ENCODE data around the gene RSBN1.
A peak's percentile ranks its signal among the peaks of the same experiment; 100 is the strongest.
"Not testable (repeated sequence)": the region's sequence is repeated elsewhere in the genome, so short reads cannot be mapped to it uniquely, and the experiment has no call there.

Gene RSBN1

DNA sequence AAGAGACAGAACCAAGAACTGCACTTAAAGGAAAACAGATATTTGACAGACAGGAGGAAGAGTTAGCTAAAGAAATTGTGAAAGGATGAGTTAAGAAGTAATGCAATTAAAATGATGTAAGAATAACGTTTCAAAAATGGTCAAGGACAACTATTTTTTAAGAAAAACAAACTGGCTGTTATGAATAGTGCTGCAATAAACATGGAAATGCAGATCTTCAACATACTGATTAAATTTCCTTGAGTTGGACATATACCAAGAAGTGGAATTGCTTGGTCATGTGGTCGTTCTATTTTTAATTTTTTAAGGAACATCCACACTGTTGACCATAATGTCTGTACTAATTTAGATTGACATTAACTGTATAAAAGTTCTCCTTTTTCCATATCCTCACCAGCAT is 29.9 kb downstream of the RSBN1 start:
- DNase-seq (ENCODE audit: low read depth in 2 of 2) = no peak

GRCh38 chr1:113780374-113781146 is 31.7 kb downstream of the RSBN1 start:
- no peak for DNase-seq (ENCODE audit: low read depth in 2 of 2)

GRCh38 chr1:113779542-113779941 is 32.7 kb downstream of the RSBN1 start:
- no peak for DNase-seq (ENCODE audit: low read depth in 2 of 2)

DNA sequence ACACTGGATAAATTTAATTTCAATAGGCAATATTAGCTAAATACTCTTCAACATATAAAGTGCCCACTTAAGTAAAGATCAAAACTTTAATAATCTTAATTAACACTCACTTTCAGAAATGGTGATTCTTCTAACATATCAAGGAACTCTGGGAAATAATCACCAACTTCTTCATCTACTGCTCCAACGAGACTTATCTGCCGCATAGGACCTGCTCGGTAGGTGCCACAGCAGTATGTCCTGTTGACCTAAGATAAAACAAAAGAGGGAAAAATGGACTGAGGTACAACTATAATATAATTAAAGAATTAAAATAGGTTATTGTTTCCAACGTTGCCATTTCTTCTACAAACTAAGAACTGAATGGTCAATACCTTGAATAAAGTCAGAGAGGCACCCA is 34.7 kb downstream of the RSBN1 start:
- DNase-seq (ENCODE audit: low read depth in 2 of 2) = no peak

GRCh38 chr1:113770031-113770430 is 42.2 kb downstream of the RSBN1 start:
- DNase-seq (ENCODE audit: low read depth in 2 of 2) = no peak

DNA sequence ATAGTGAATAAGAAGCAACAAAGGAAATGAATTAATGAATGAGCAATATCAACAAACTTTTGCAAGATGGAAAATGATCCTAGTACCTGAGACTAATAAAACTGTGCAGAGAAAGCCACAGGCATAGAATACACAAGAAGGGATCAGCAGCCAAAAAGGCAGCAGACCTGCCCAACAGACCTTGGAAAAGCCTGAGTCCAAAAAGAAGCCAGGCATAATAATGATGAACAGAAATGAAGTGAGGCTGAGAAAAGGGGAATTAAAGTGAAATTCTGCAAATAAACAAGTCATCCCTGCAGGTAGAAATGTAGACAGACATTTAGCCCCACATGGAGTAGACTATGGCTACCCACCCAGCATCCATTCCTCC is 42.7 kb downstream of the RSBN1 start:
- no peak for DNase-seq (ENCODE audit: low read depth in 2 of 2)

DNA sequence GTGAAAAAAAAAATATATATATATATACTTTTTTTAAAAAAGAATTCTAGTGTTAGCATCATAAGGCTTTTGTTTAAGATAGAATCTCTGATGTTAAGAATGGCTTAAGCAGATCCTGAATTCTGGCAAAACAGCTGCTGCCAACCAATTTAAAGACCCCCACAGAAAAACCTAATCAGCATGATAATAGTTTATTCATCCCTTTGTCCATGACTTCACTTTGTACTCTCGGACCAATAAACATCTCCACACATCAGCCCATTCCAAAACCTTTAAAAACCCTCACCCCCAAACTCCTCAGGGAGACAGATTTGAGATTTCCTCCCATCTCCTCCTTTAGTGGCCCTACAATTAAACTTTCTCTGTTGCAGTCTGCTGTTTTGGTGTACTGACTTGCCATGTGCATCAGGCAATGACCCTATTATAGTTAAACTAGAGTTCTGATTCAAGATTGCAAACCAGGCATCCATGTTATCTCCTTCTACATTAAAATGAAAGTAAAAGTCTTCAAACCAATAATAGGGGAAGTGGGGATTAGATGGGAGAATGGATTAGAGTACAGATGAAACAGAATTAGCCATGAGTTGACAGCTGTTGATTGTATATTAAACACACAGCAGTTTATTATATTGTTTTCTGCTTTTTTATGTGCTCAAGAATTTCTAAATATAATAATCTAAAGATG is 43.2 kb downstream of the RSBN1 start:
- no peak for DNase-seq (ENCODE audit: low read depth in 2 of 2)

- DNase-seq (ENCODE audit: low read depth in 2 of 2) = no peak
Observed at GRCh38 chr1:113765306-113766230, 46.7 kb downstream of the RSBN1 start.

DNA sequence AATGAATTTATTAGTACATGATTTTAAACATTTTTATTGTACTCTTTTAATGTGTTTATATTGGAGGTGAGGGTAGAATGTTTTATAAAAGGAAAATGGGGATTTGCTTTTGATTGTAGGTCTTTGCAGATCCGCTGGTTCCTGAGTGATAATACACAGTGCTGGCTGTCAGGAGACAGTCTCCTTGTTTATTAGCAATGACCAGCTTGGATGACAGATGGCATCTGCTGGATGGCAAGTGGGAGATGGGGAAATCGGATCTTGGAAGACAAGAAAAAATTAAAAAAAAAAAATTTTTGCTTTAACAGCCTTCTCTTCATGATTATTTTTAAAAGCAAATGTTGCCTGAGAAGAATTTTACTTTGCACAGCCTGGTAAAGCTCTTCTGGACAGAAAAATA is 48.6 kb downstream of the RSBN1 start:
- no peak for DNase-seq (ENCODE audit: low read depth in 2 of 2)

DNA sequence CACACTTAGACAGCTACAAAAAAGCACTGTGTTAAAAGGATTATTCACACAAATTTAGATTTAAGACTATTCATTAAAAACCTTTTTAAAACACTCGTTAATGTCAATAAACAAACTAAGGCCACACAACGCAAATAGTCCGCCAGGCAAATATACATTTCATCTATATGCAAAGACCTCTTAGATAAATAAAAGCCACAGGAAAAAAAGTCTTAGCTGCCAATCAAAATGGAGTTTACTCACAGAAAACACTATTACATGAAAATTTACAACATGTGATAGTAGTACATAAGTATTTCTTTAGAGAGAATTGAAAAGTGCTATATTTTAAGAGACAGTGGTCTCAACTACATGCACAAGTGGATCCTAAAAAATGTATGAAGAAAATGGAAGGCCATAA is 50.3 kb downstream of the RSBN1 start:
- no peak for DNase-seq (ENCODE audit: low read depth in 2 of 2)

DNA sequence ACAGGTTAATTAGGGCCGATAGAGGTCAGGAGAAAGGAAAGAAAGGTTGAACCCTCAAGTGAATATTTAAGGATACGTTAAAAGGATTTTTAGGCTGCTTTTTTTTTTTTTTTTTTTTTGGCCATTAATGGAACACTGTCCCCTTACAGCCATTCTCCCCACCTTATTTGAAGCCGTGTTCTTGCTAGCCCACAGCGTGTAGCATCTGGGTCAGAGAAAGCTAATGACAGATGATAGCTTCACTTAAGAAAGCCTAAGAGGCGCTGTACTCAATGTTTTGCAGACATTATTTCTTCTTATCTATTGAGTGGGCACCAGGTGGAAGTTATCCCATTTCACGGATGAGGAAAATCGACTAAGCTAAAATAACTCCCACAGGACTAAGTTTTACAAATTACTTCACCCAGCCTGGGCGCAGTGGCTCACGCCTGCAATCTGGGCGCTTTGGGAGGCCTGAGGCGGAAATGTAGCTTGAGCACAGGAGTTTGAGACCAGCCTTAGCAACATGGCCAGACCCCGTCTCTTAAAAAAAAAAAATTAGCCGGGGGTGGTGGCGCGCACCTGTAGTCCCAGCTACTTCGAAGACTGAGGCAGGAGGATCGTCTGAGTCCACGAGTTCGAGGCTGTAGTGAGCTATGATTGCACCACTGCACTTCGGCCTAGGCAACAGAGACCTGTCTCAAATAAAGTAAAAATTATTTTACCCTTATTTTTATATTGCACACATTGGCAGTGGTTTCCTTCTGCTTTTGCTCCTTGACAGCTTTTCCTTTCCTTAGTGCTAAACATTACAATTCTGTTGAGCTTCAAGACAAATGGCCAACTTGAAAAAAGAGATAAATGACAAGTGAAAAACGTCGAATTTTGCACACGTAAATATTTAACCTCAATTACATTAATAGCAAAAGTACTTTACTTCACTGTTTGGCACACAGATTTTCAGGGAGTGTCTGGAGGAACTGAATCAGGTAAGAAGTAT is 51.9 kb downstream of the RSBN1 start:
- no peak for DNase-seq (ENCODE audit: low read depth in 2 of 2)

- DNase-seq (ENCODE audit: low read depth in 2 of 2) = peak in 1 of 2 donors; percentile 35
Observed at GRCh38 chr1:113759333-113760101, 52.8 kb downstream of the RSBN1 start, which contains the start of gene PHTF1. Gene PHTF1, minus strand, starts transcription at chr1:113759486. Its CDS starts 783 bp downstream, at chr1:113758703.

GRCh38 chr1:113758631-113759332 is 53.5 kb downstream of the RSBN1 start:
- DNase-seq (ENCODE audit: low read depth in 2 of 2) = peak; percentile 26 to 36

GRCh38 chr1:113756461-113756860 is 55.8 kb downstream of the RSBN1 start:
- no peak for DNase-seq (ENCODE audit: low read depth in 2 of 2)

- not testable (repeated sequence) for DNase-seq (ENCODE audit: low read depth in 2 of 2)
Observed at GRCh38 chr1:113753333-113753732, 58.9 kb downstream of the RSBN1 start.

DNA sequence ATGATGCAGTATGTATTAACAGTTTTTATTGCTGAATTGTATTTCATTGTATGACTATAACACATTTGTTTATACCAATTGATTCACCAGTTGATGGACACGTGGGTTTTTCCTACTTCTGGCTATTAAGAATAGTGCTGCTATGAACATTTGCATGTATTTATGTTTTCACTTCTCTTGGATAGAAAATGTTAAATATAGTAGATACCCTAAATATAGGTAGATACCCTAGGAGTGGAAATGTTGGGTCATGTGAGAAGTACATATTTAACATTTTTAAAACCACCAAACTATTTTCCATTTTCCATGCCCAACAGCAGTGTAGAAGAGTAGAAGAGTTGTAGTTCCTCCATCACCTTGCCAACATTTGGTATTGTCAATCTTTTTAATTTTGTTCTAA is 60.8 kb downstream of the RSBN1 start:
- DNase-seq (ENCODE audit: low read depth in 2 of 2) = no peak

DNA sequence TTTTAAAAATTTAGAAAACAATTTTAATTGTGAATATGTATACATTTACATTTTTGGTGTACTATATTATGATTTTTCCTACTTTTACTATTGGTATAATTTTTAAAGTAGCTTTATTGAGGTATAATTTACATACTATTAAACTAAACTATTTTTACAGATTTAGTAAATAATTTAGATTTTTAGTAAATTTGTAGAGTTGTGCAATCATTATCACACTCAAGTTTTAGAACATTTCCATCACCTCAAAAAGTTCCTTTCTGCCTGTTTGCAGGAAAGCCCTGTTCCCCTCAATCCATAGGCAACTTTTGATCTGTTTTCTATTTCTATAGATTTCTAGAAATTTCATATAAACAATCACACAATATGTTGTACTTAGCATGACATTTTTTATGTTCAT is 61.2 kb downstream of the RSBN1 start:
- no peak for DNase-seq (ENCODE audit: low read depth in 2 of 2)

DNA sequence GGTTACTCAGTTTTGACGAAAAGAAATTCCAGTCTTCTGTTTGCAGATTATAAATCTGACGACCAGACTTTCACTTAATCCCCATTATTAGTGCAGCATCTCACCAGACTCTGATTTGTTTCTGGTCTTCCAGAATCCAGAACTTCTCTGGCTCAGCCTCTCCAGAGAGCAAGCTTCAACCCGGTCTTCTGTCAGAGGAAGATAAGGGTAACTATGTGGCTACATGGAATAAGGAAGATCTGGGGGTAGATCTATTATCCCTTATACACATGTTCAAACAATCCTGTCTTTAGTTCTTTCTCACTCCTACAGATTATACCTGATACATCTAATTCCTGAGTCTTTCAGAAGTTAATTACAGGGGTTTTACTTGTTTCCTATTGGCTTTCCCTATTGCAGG is 62.9 kb downstream of the RSBN1 start:
- DNase-seq (ENCODE audit: low read depth in 2 of 2) = no peak

DNA sequence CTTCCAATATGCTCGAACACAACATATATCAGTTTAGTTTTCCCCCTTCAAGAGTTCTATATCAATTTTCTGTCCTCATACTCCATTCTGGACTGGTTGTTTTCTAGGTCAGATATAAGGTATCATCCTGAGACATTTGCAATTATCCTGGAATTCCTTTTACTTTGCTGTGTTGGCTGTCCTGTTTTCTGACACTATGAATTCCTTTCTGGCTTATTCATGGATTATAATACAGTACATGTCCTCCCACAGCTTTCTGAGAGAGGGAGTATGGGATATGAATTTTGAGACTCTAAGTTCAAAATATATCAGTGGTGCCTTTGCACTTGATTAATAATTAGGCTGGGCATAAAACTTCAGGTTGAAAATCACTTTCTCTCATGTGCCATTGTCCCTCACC is 64.9 kb downstream of the RSBN1 start:
- DNase-seq (ENCODE audit: low read depth in 2 of 2) = no peak

- no peak for DNase-seq (ENCODE audit: low read depth in 2 of 2)
Observed at GRCh38 chr1:113745425-113745824, 66.9 kb downstream of the RSBN1 start.

Data from stimulated activated CD8-positive, alpha-beta memory T cell treated with anti-CD3 and anti-CD28 coated beads, Interleukin-15, amount 100 ng/mL, for 4 hours (primary cell).